Neuron (in vitro differentiated cells): ENCODE measurements around the gene SPPL2B.

Experiments
- H2AFZ ChIP-seq: one replicate; pipeline ENCODE4 v1.6.1; 2013; ENCODE audit warnings: low read depth, mild to moderate bottlenecking, inconsistent platforms, low read length, moderate library complexity
- H3K27me3 ChIP-seq: one replicate; pipeline ENCODE4 v1.6.1; 2013; ENCODE audit warnings: low read length; ENCODE audit not compliant: insufficient read depth
- H3K36me3 ChIP-seq: one replicate; pipeline ENCODE4 v1.6.1; 2013; ENCODE audit warnings: low read length; ENCODE audit not compliant: insufficient read depth
- H3K4me1 ChIP-seq: one replicate; pipeline ENCODE4 v1.6.1; 2013; ENCODE audit warnings: low read length; ENCODE audit not compliant: insufficient read depth
- H3K4me3 ChIP-seq: 2 replicates; pipeline ENCODE4 v1.5.1; 2013; ENCODE audit warnings: mild to moderate bottlenecking, low read length, moderate library complexity
- H3K9me3 ChIP-seq: one replicate; pipeline ENCODE4 v1.6.1; 2013; ENCODE audit warnings: low read length

Gene SPPL2B

GRCh38 chr19:2353159-2353886, 24.8 kb downstream of the SPPL2B start:
- no peak overlapping the region for H2AFZ ChIP-seq
- H3K36me3 ChIP-seq: peaks cover 21% of the 10 kb centered on the region
- H3K9me3 ChIP-seq: no peaks in the 10 kb centered on the region
- no peaks in the 10 kb centered on the region for H3K4me1 ChIP-seq
- no peaks in the 10 kb centered on the region for H3K27me3 ChIP-seq
- H3K4me3 ChIP-seq: no peak overlapping the region

GRCh38 chr19:2353887-2354592, 25.6 kb downstream of the SPPL2B start:
- no peaks in the 10 kb centered on the region for H3K4me1 ChIP-seq
- H2AFZ ChIP-seq: no peak overlapping the region
- no peaks in the 10 kb centered on the region for H3K27me3 ChIP-seq
- no peaks in the 10 kb centered on the region for H3K9me3 ChIP-seq
- peaks cover 17% of the 10 kb centered on the region for H3K36me3 ChIP-seq
- no peak overlapping the region for H3K4me3 ChIP-seq

GRCh38 chr19:2354670-2355069, 26.2 kb downstream of the SPPL2B start:
- no peak overlapping the region for H2AFZ ChIP-seq
- H3K27me3 ChIP-seq: no peaks in the 10 kb centered on the region
- H3K36me3 ChIP-seq: peaks cover 15% of the 10 kb centered on the region
- no peaks in the 10 kb centered on the region for H3K4me1 ChIP-seq
- no peaks in the 10 kb centered on the region for H3K9me3 ChIP-seq
- H3K4me3 ChIP-seq: no peak overlapping the region

DNA sequence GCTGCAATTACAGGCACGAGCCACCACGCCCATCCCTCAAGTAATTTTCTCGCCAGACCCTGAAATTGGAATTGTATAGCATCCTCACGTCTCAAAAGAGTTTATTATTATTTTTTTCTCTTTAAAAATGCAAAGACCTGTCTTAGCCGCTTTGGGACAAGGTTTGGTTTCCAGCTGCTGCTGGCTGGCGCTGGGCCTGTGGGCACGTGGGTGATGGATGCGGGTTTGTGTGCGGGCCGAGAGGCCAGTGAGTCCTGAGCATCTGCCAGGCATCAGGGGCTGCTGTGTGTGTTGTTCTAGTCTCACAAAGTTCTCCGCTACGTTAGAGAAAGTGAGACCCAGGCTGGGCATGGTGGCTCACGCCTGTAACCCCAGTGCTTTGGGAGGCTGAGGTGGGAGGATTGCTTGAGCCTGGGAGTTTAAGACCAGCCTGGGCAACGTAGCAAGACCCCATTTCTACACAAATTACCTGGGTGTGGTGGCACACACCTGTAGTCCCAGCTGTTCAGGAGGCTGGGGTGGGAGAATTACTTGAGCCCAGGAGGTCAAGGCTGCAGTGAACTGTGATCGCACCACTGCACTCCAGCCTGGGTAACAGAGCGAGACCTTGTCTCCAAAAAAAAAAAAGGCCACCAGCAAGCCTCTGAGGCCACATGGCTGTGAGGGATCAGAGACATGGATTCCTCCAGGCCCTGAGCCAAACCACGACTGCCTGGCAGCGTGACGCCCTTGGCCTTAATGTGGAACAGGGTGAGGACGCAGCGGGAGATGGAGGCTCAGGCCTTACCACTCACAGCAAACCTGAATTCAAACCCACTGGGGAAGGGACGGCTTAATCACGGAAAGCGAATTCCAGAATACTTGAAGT, 26.9 kb downstream of the SPPL2B start:
- Histone ChIP-seq H3K4me1 (no peaks in the 10 kb centered on the region), H3K4me3 (no peak overlapping the region), H3K9me3 (no peaks in the 10 kb centered on the region), H2AFZ (no peak overlapping the region), H3K36me3 (peaks cover 10% of the 10 kb centered on the region), H3K27me3 (peaks cover 3% of the 10 kb centered on the region)

DNA sequence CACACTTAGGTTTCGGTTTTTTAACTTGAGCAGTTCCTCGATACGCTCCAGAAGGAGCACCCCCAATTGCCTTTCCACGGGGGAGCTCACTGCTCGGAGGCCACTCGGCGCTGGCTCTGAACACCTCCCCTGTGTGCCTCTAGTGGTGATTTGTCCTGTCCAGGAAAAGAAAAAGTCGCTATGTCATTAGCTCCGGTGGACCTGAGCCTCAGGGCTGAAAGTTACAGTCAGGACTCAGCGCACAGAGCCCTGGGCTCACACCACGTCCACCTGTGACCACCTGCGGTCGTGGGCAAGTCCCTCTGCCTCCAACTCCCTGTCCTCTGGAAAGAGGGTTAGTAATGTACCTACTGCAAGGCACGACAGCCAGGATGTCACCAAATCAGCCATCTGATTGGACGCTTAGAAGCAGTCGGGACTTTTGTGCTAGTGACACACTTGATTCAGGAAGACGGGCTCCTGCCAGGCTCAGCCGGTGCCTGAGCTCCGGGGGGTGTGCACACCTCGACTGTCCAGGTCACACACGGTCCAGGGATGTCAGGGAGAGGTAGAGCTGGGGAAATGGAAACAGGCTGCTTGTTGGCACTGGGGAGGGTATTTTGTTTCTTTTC, 27.7 kb downstream of the SPPL2B start:
- Histone ChIP-seq H2AFZ (no peak overlapping the region), H3K4me1 (no peaks in the 10 kb centered on the region), H3K4me3 (no peak overlapping the region), H3K27me3 (peaks cover 7% of the 10 kb centered on the region), H3K36me3 (peaks cover 10% of the 10 kb centered on the region), H3K9me3 (no peaks in the 10 kb centered on the region)

GRCh38 chr19:2357279-2358206, 29.1 kb downstream of the SPPL2B start:
- no peaks in the 10 kb centered on the region for H3K4me1 ChIP-seq
- H3K4me3 ChIP-seq: no peak overlapping the region
- no peak overlapping the region for H2AFZ ChIP-seq
- peaks cover 7% of the 10 kb centered on the region for H3K27me3 ChIP-seq
- peaks cover 10% of the 10 kb centered on the region for H3K36me3 ChIP-seq
- no peaks in the 10 kb centered on the region for H3K9me3 ChIP-seq

GRCh38 chr19:2358548-2359173, 30.2 kb downstream of the SPPL2B start:
- Histone ChIP-seq H3K9me3 (no peaks in the 10 kb centered on the region), H3K4me3 (no peak overlapping the region), H3K4me1 (no peaks in the 10 kb centered on the region), H3K36me3 (peaks cover 6% of the 10 kb centered on the region), H2AFZ (no peak overlapping the region), H3K27me3 (peaks cover 7% of the 10 kb centered on the region)

- no peaks in the 10 kb centered on the region for H3K36me3 ChIP-seq
- H3K27me3 ChIP-seq: peaks cover 7% of the 10 kb centered on the region
- no peak within 1 kb of the TSS for H3K4me3 ChIP-seq
- H3K4me1 ChIP-seq: no peaks in the 10 kb centered on the region
- H2AFZ ChIP-seq: no peak within 1 kb of the TSS
- no peaks in the 10 kb centered on the region for H3K9me3 ChIP-seq
These were observed 31.7 kb downstream of the SPPL2B start, which contains the start of gene TMPRSS9 for GRCh38 chr19:2359992-2360685. TMPRSS9 (plus strand) TSS chr19:2360265; CDS start chr19:2389786, 29,521 bp downstream.

- Histone ChIP-seq H3K27me3 (peaks cover 7% of the 10 kb centered on the region), H2AFZ (no peak overlapping the region), H3K36me3 (no peaks in the 10 kb centered on the region), H3K9me3 (no peaks in the 10 kb centered on the region), H3K4me1 (no peaks in the 10 kb centered on the region), H3K4me3 (no peak overlapping the region)
These were observed 32.3 kb downstream of the SPPL2B start for GRCh38 chr19:2360833-2361232.

GRCh38 chr19:2361246-2362045, 33.0 kb downstream of the SPPL2B start:
- Histone ChIP-seq H3K27me3 (peaks cover 7% of the 10 kb centered on the region), H3K4me1 (no peaks in the 10 kb centered on the region), H3K36me3 (no peaks in the 10 kb centered on the region), H2AFZ (no peak overlapping the region), H3K4me3 (no peak overlapping the region), H3K9me3 (no peaks in the 10 kb centered on the region)
